DOHH2 (cell line): ENCODE measurements around the gene PNPLA2.

ENCODE experiments used
- H3F3A ChIP-seq: fragments of 200-600 bp; sonication (generic), shearing (Covaris generic); 2 replicates; pipeline ENCODE4 v1.6.0; 2016; ENCODE audit warnings: antibody characterized with exemption, mild to moderate bottlenecking; ENCODE audit not compliant: control insufficient read depth, insufficient read depth
- H3K27ac ChIP-seq: fragments of 200-600 bp; sonication (generic); 2 replicates; pipeline ENCODE4 v1.5.1; 2014; ENCODE audit warnings: low read depth, mild to moderate bottlenecking, low read length, moderate library complexity
- H3K27me3 ChIP-seq: fragments of 200-600 bp; sonication (generic); 2 replicates; pipeline ENCODE4 v1.6.1; 2014; ENCODE audit warnings: mild to moderate bottlenecking, low read length, mixed read lengths; ENCODE audit not compliant: control insufficient read depth
- H3K36me3 ChIP-seq: fragments of 200-600 bp; sonication (generic); 2 replicates; pipeline ENCODE4 v1.6.1; 2014; ENCODE audit warnings: mild to moderate bottlenecking, low read length, moderate library complexity, mixed read lengths; ENCODE audit not compliant: control insufficient read depth
- H3K4me1 ChIP-seq: fragments of 200-600 bp; sonication (generic); 2 replicates; pipeline ENCODE4 v1.6.1; 2014; ENCODE audit warnings: mild to moderate bottlenecking, low read length, mixed read lengths; ENCODE audit not compliant: control insufficient read depth
- H3K4me2 ChIP-seq: fragments of 200-600 bp; sonication (generic); 2 replicates; pipeline ENCODE4 v1.6.0; 2014; ENCODE audit warnings: mild to moderate bottlenecking, low read length, moderate library complexity
- H3K4me3 ChIP-seq: fragments of 200-600 bp; sonication (generic); 2 replicates; pipeline ENCODE4 v1.5.1; 2014; ENCODE audit warnings: mild to moderate bottlenecking, low read length, mixed read lengths
- H3K79me2 ChIP-seq: fragments of 200-600 bp; sonication (generic); 2 replicates; pipeline ENCODE4 v1.6.1; 2014; ENCODE audit warnings: mild to moderate bottlenecking, low read length, mixed read lengths; ENCODE audit not compliant: control insufficient read depth
- H3K9me2 ChIP-seq: fragments of 200-600 bp; sonication (generic); replicated peaks from 2 replicates; pipeline ENCODE4 v1.6.1; 2014; ENCODE audit warnings: mild to moderate bottlenecking, low read length, mixed read lengths; ENCODE audit not compliant: control insufficient read depth
- H3K9me3 ChIP-seq: fragments of 200-600 bp; sonication (generic); 2 replicates; pipeline ENCODE4 v1.6.1; 2014; ENCODE audit warnings: antibody characterized with exemption, low read length, mixed read lengths; ENCODE audit not compliant: control insufficient read depth, insufficient read depth
- H4K20me1 ChIP-seq: fragments of 200-600 bp; sonication (generic); 2 replicates; pipeline ENCODE4 v1.6.0; 2014; ENCODE audit warnings: low read depth, mild to moderate bottlenecking, antibody characterized with exemption, low read length, moderate library complexity; ENCODE audit not compliant: control insufficient read depth, insufficient read depth
- CTCF ChIP-seq: fragments of 200-600 bp; sonication (generic); IDR thresholded peaks from one replicate; pipeline ENCODE4 v1.5.1; 2014; ENCODE audit warnings: antibody characterized with exemption, mild to moderate bottlenecking, low read depth, low read length; ENCODE audit not compliant: poor library complexity, severe bottlenecking
- EZH2phosphoT487 ChIP-seq: fragments of 200-600 bp; sonication (generic); IDR thresholded peaks from 2 replicates; pipeline ENCODE4 v1.6.1; 2017; ENCODE audit warnings: borderline replicate concordance, mild to moderate bottlenecking, antibody characterized with exemption, low read length, moderate library complexity, mixed read lengths

PNPLA2 gene

GRCh38 chr11:798093-798713, 20.5 kb upstream of the PNPLA2 start, which contains the start of gene SLC25A22:
TSS of gene SLC25A22 (minus strand) at chr11:798281. CDS start at chr11:795006, 3,275 bp downstream.
- Histone ChIP-seq H4K20me1 (peaks cover 4% of the 10 kb centered on the region; the same call in 1 of the 2 replicates), H3K27ac (peak within 1 kb of the TSS; percentile 80), H3F3A (peaks cover 12% of the 10 kb centered on the region; the same call in 1 of the 2 replicates), H3K36me3 (peaks cover 52% of the 10 kb centered on the region), H3K9me3 (no peaks in the 10 kb centered on the region), H3K4me1 (peaks cover 33% of the 10 kb centered on the region), H3K9me2 (no peaks in the 10 kb centered on the region), H3K4me2 (peak within 1 kb of the TSS; percentile 97), H3K27me3 (no peaks in the 10 kb centered on the region), H3K79me2 (peaks cover 25% of the 10 kb centered on the region), H3K4me3 (peak within 1 kb of the TSS; percentile 93)
- TF ChIP-seq CTCF (peak; percentile 73), EZH2phosphoT487 (no peak)

DNA sequence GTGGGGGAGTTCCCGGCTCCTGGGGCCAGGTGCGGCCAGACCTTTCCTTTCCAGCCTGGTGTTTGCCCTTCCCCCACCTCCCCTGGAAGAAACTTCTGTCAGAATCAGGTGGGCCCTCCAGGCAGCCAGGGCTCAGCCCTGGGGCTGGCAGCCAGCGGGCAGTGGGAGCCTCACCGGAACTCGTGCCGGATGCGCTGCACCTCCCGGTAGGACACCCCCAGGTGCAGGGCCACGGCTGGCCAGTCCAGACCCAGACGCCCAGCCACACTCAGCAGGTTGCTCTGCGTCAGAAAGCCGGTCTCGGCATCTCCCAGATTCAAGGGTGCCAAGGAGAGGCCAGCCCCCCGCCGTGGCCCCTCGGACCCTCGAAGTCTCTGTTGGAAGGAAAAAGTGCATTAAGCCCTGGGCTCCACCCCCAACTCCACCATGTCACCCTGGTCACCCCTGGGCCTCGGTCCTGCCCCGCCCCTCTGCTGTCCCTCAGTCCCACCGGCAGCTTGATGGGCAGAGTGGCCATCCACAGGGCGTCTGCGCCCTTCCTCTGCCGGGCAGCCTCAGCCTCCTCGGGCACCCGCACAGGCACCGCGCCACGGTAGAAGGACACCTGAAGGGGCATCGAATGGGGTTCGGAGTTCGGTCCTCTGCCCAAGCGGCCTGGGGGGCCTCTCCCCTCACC, 18.9 kb upstream of the PNPLA2 start:
- Histone ChIP-seq H3K27ac (no peak overlapping the region), H4K20me1 (peaks cover 4% of the 10 kb centered on the region; the same call in 1 of the 2 replicates), H3K4me2 (no peak overlapping the region), H3K9me3 (no peaks in the 10 kb centered on the region), H3F3A (peaks cover 12% of the 10 kb centered on the region; the same call in 1 of the 2 replicates), H3K4me1 (peaks cover 47% of the 10 kb centered on the region), H3K9me2 (no peaks in the 10 kb centered on the region), H3K27me3 (no peaks in the 10 kb centered on the region), H3K79me2 (peaks cover 37% of the 10 kb centered on the region), H3K4me3 (no peak overlapping the region), H3K36me3 (peaks cover 51% of the 10 kb centered on the region)
- TF ChIP-seq EZH2phosphoT487 (no peak), CTCF (no peak)

DNA sequence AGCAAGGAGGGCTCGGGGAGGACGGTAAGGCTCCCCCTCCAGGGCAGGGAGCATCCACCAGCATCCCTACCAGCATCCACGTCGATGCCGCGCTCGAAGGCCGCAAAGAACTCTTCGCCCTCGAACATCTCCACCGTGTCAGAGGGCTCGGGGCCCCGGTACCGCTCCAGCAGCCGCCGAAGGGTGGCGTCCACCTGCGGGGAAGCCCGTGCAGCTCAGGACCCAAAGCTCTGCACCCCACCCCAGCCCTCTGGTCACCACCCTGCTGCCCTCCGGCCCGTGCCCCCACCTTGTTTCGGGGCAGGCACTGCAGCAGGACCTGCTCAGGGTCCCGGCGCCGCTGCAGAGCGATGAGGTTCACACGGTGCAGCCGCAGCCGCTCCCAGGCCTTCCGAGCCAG, 18.2 kb upstream of the PNPLA2 start:
- peaks cover 42% of the 10 kb centered on the region for H3K4me1 ChIP-seq
- H3K9me3 ChIP-seq = no peaks in the 10 kb centered on the region
- H3K27ac ChIP-seq = no peak overlapping the region
- H3K27me3 ChIP-seq = no peaks in the 10 kb centered on the region
- H3K4me2 ChIP-seq = no peak overlapping the region
- no peak overlapping the region for H3K4me3 ChIP-seq
- peaks cover 52% of the 10 kb centered on the region for H3K36me3 ChIP-seq
- H3K9me2 ChIP-seq = no peaks in the 10 kb centered on the region
- peaks cover 4% of the 10 kb centered on the region; the same call in 1 of the 2 replicates for H4K20me1 ChIP-seq
- peaks cover 12% of the 10 kb centered on the region; the same call in 1 of the 2 replicates for H3F3A ChIP-seq
- TF ChIP-seq CTCF (no peak), EZH2phosphoT487 (no peak)
- peaks cover 36% of the 10 kb centered on the region for H3K79me2 ChIP-seq
